ENCODE data around the gene YRDC. TPM values are rescaled to one million over a fixed set of nuclear protein-coding genes. Genes with fewer than 3 reads are reported as not detected.

YRDC gene
- total and polyA plus RNA-seq, 9 of the 15 experiments (the other 6 are each of a cell fraction or from before 2014, with no cell fraction given): 11.1 to 58.5 (median 49.8) TPM

DNA sequence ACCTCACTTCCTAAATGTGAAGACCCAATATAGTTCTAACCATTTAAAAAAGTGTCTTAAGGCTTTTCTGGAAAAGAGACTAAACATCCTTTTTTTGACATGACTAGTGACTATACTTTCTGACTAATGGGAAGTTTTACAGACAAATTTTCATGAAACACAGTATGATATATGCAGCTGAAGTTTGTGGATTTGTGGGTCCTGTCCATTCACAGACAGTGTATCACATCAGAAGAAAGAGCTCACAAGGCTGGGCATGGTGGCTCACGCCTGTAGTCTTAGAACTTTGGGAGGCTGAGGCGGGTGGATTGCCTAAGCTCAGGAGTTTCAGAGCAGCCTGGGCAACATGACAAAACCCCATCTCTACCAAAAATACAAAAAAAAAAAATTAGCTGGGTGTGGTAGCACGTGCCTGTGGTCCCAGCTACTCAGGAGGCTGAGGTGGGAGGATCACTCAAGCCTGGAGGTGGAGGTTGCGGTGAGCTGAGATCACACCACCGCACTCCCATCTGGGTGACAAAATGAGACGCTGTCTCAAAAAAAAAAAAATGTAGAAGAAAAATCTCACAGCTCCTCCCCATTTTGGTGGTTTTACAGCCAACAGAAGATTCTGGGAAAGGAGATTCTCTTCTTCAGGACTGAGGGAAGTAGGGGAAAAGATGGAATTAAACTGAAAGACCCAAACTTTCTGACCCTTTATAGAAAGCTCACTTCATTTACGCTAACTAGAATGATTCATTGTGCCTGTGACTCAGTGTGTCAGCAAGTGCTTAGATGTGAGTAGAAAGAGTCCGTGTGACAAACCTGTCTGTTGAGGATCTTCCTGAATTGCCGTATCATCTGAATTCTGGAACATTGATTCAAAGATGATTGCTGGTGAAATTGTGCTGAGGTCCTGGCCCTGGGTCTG is 15.2 kb upstream of the YRDC start:
- CTCF ChIA-PET (ENCODE audit: low intra/inter-chr PET ratio): no interaction called here
- 96% methylated on average over 9 of the region's 9 CpGs for WGBS (ENCODE audit: insufficient coverage, low coverage, missing lambda C conversion rate)

GRCh38 chr1:37821481-37821880 is 13.5 kb upstream of the YRDC start:
- CTCF ChIA-PET (ENCODE audit: low intra/inter-chr PET ratio): no interaction called here
- H3K27me3 ChIP-seq (ENCODE audit: control insufficient read depth in 2 of 2, insufficient read depth in 2 of 2, low read length in 2 of 2): no peaks in the 10 kb centered on the region
- H3K9me1 ChIP-seq (ENCODE audit: control insufficient read depth, insufficient read depth, low read length): no peaks in the 10 kb centered on the region
- WGBS (ENCODE audit: insufficient coverage, low coverage, missing lambda C conversion rate): 80% methylated on average over 2 of the region's 2 CpGs
- no peak for FAIRE-seq
- no peak overlapping the region for H3K27ac ChIP-seq (ENCODE audit: extremely low read depth, low read depth, low read length)
- intact Hi-C loops (cut with micrococcal nuclease) (no loop called here), in situ Hi-C loops (cut with MboI) (no loop called here)
- no TSS peak for BruUV-seq (replicated peaks)
- H3K36me3 ChIP-seq (ENCODE audit: control insufficient read depth, insufficient read depth, low read length): peaks cover 75% of the 10 kb centered on the region
- H4K20me1 ChIP-seq (replicated peaks; ENCODE audit: control insufficient read depth, insufficient read depth, low read length): no peaks in the 10 kb centered on the region
- POLR2A ChIA-PET: interaction anchor here (1.7 kb wide), 1 partner anchor 13 kb away, joined by 7 read pairs; the partner anchor contains the start of genes C1orf122 and YRDC
- ATAC-seq: no peak
- H3K4me1 ChIP-seq (replicated peaks in 1 of 2; ENCODE audit: control insufficient read depth in 2 of 2, insufficient read depth in 2 of 2, low read length in 2 of 2): no peaks in the 10 kb centered on the region
- no peaks in the 10 kb centered on the region for H3K9me3 ChIP-seq (replicated peaks; ENCODE audit: control insufficient read depth, insufficient read depth, low read depth, low read length)
- no peak overlapping the region for H3K4me3 ChIP-seq
- no peak overlapping the region for H3K4me2 ChIP-seq (ENCODE audit: insufficient read depth, low read length)
- no peak overlapping the region for H3K9ac ChIP-seq (ENCODE audit: insufficient read depth in 1 of 2, low read depth in 2 of 2, low read length in 2 of 2)
- no peaks in the 10 kb centered on the region for H3K79me2 ChIP-seq (ENCODE audit: control insufficient read depth, insufficient read depth, low read length)
- no peak overlapping the region for H2AFZ ChIP-seq (ENCODE audit: low read depth, low read length)
- DNase-seq (ENCODE audit: extremely low read depth in 1 of 4, low spot score in 3 of 4): no peak
- TF ChIP-seq NKRF (IDR thresholded peaks at IDR 0.05; ENCODE audit: borderline replicate concordance): no peak
- TF ChIP-seq TRIM24 (IDR thresholded peaks at IDR 0.05): no peak
- no peak for TF ChIP-seq ZNF431 (CRISPR knock-in tag; IDR thresholded peaks at IDR 0.05)
- TF ChIP-seq, protein P1, sequence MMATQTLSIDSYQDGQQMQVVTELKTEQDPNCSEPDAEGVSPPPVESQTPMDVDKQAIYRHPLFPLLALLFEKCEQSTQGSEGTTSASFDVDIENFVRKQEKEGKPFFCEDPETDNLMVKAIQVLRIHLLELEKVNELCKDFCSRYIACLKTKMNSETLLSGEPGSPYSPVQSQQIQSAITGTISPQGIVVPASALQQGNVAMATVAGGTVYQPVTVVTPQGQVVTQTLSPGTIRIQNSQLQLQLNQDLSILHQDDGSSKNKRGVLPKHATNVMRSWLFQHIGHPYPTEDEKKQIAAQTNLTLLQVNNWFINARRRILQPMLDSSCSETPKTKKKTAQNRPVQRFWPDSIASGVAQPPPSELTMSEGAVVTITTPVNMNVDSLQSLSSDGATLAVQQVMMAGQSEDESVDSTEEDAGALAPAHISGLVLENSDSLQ (IDR thresholded peaks at IDR 0.05): no peak
- no peak for TF ChIP-seq EZH2 (IDR thresholded peaks at IDR 0.05; ENCODE audit: borderline replicate concordance, low read depth, low read length)
- no peak for TF ChIP-seq PTBP1 (IDR thresholded peaks at IDR 0.05; ENCODE audit: low read depth, low read length)
- TF ChIP-seq HDAC3 (IDR thresholded peaks at IDR 0.05; ENCODE audit: borderline replicate concordance, partially characterized antibody): no peak
- TF ChIP-seq HMBOX1 (IDR thresholded peaks at IDR 0.05): no peak
- no peak for TF ChIP-seq NCOA6 (IDR thresholded peaks at IDR 0.05)

More for the DNA sequence above, 15.2 kb upstream of the YRDC start:
- no peaks in the 10 kb centered on the region for H3K9me3 ChIP-seq (replicated peaks; ENCODE audit: control insufficient read depth, insufficient read depth, low read depth, low read length)
- TF ChIP-seq PRPF4 (IDR thresholded peaks at IDR 0.05; ENCODE audit: insufficient read depth, low read depth, low read length, poor library complexity, severe bottlenecking) (no peak), NR2F6 (CRISPR knock-in tag; IDR thresholded peaks at IDR 0.05) (no peak), ELF1 (tag; IDR thresholded peaks at IDR 0.05) (no peak), ZNF79 (CRISPR knock-in tag; IDR thresholded peaks at IDR 0.05; ENCODE audit: low read depth) (no peak)
- peaks cover 69% of the 10 kb centered on the region for H3K36me3 ChIP-seq (ENCODE audit: control insufficient read depth, insufficient read depth, low read length)
- intact Hi-C loops (cut with micrococcal nuclease) (no loop called here), in situ Hi-C loops (cut with MboI) (no loop called here)
- ATAC-seq (no peak), DNase-seq (ENCODE audit: extremely low read depth in 1 of 4, low spot score in 3 of 4) (no peak), FAIRE-seq (no peak)
- H2AFZ ChIP-seq (ENCODE audit: low read depth, low read length): no peak overlapping the region
- no peaks in the 10 kb centered on the region for H3K79me2 ChIP-seq (ENCODE audit: control insufficient read depth, insufficient read depth, low read length)
- no TSS peak for BruUV-seq (replicated peaks)
- no peak overlapping the region for H3K4me2 ChIP-seq (ENCODE audit: insufficient read depth, low read length)
- H3K9ac ChIP-seq (ENCODE audit: insufficient read depth in 1 of 2, low read depth in 2 of 2, low read length in 2 of 2): no peak overlapping the region
- H3K4me3 ChIP-seq: no peak overlapping the region
- H3K27ac ChIP-seq (ENCODE audit: extremely low read depth, low read depth, low read length): no peak overlapping the region
- POLR2A ChIA-PET: interaction anchor here (0.6 to 1.7 kb wide), 5 partner anchors 15 to 1600 kb away, joined by 3 to 7 read pairs (median 3); partner anchors contain the start of genes C1orf122, DNALI1 and YRDC
- H3K27me3 ChIP-seq (ENCODE audit: control insufficient read depth in 2 of 2, insufficient read depth in 2 of 2, low read length in 2 of 2): no peaks in the 10 kb centered on the region
- H3K4me1 ChIP-seq (replicated peaks in 1 of 2; ENCODE audit: control insufficient read depth in 2 of 2, insufficient read depth in 2 of 2, low read length in 2 of 2): no peaks in the 10 kb centered on the region
- no peaks in the 10 kb centered on the region for H4K20me1 ChIP-seq (replicated peaks; ENCODE audit: control insufficient read depth, insufficient read depth, low read length)
- no peaks in the 10 kb centered on the region for H3K9me1 ChIP-seq (ENCODE audit: control insufficient read depth, insufficient read depth, low read length)
